A549 (cell line): ENCODE measurements around the gene HAUS8. TPM values are rescaled to one million over a fixed set of nuclear protein-coding genes. Genes with fewer than 3 reads are reported as not detected.

ENCODE experiments used
- ATAC-seq, 2 experiments: fragments of 200-7000 bp in 1 of 2; fragments of >200 bp in 1 of 2; cut with Nextera tagmentation in 1 of 2; cut with Tn5 transposase in 1 of 2; 3 replicates each; pipeline versions ENCODE4 v1.8.0 to v1.9.1; 2018 to 2020; ENCODE audit warnings: mild to moderate bottlenecking in 1 of 2, moderate library complexity in 1 of 2
- CTCF ChIA-PET: fragments of 300-600 bp; sonication (Branson Sonifier 250); formaldehyde crosslinking; extraction: SDS; loops from one replicate; lab custom pipeline; 2021; ENCODE audit warnings: antibody characterized with exemption, inconsistent platforms; lab: Yijun Ruan, JAX
- POLR2A ChIA-PET: fragments of 350-600 bp; formaldehyde crosslinking; extraction: SDS; loops from one replicate; lab custom pipeline; 2021; ENCODE audit warnings: antibody characterized with exemption, inconsistent platforms; lab: Yijun Ruan, JAX
- DNase-seq, 2 experiments: peaks; one replicate each; pipeline versions ENCODE4 v3.0.0 to v3.0.0-alpha.2; 2011 to 2016; ENCODE audit warnings: low read depth in 1 of 2, low spot score in 1 of 2
- FAIRE-seq: peaks from 2 replicates; lab custom pipeline; 2011; peaks lifted over from hg19 to GRCh38; lab: Jason Lieb, UNC
- H3K27ac ChIP-seq, 2 experiments: fragments of >200 bp; sonication (Bioruptor Twin); formaldehyde crosslinking; 3 replicates each; pipeline ENCODE4 v1.5.1; 2016 to 2017
- H3K4me1 ChIP-seq: fragments of >200 bp; sonication (Bioruptor Twin); formaldehyde crosslinking; 3 replicates; pipeline ENCODE4 v1.6.1; 2016
- H3K4me2 ChIP-seq: fragments of >200 bp; sonication (Bioruptor Twin); formaldehyde crosslinking; 3 replicates; pipeline ENCODE4 v1.6.1; 2016
- H3K4me3 ChIP-seq: fragments of >200 bp; sonication (Bioruptor Twin); formaldehyde crosslinking; 3 replicates; pipeline ENCODE4 v1.5.1; 2016
- H3K9me3 ChIP-seq: fragments of >200 bp; sonication (Bioruptor Twin); formaldehyde crosslinking; 3 replicates; pipeline ENCODE4 v1.6.1; 2016
- ATOH8 ChIP-seq: fragments of 250-450 bp; sonication (Bioruptor Pico); IDR thresholded peaks from 2 replicates; pipeline ENCODE4 v1.5.0; 2020; ENCODE audit warnings: low read depth, mild to moderate bottlenecking, moderate library complexity
- BCL3 ChIP-seq: fragments of >200 bp; sonication (Bioruptor Twin); formaldehyde crosslinking; IDR thresholded peaks from 3 replicates; pipeline ENCODE4 v1.6.1; 2016
- CEBPB ChIP-seq, 2 experiments: fragments of >200 bp in 1 of 2; sonication (Bioruptor Twin) in 1 of 2; formaldehyde crosslinking in 1 of 2; IDR thresholded peaks; 2 replicates each; pipeline ENCODE4 v1.6.1; 2012 to 2016
- CHD2 ChIP-seq: fragments of 150-350 bp; IDR thresholded peaks from 2 replicates; pipeline ENCODE4 v1.6.1; 2014; ENCODE audit warnings: low read length; ENCODE audit not compliant: partially characterized antibody
- EHF ChIP-seq: fragments of 250-450 bp; sonication (Bioruptor Pico); IDR thresholded peaks from 2 replicates; pipeline ENCODE4 v1.5.0; 2020; ENCODE audit warnings: mild to moderate bottlenecking
- ELK1 ChIP-seq: fragments of 150-350 bp; IDR thresholded peaks from 2 replicates; pipeline ENCODE4 v1.6.1; 2014; ENCODE audit warnings: low read depth, mild to moderate bottlenecking, low read length
- HDAC2 ChIP-seq: fragments of 200-600 bp; sonication (generic); IDR thresholded peaks from 2 replicates; pipeline ENCODE4 v1.6.1; 2016
- HEYL ChIP-seq: fragments of 250-450 bp; sonication (Bioruptor Pico); IDR thresholded peaks from 2 replicates; pipeline ENCODE4 v1.8.0; 2021; ENCODE audit warnings: mild to moderate bottlenecking, moderate library complexity
- HOXB13 ChIP-seq: fragments of 250-450 bp; sonication (Bioruptor Pico); IDR thresholded peaks from 2 replicates; pipeline ENCODE4 v1.5.0; 2020; ENCODE audit warnings: low read depth, mild to moderate bottlenecking, moderate library complexity
- JUN ChIP-seq, 2 experiments: fragments of >200 bp; sonication (Bioruptor Twin); formaldehyde crosslinking; IDR thresholded peaks; 2 replicates in 1 of 2; 3 replicates in 1 of 2; pipeline ENCODE4 v1.6.1; 2016 to 2017
- JUNB ChIP-seq: fragments of >200 bp; sonication (Bioruptor Twin); formaldehyde crosslinking; IDR thresholded peaks from 2 replicates; pipeline ENCODE4 v1.6.1; 2016
- KDM1A ChIP-seq: fragments of 200-600 bp; sonication (generic); IDR thresholded peaks from 2 replicates; pipeline ENCODE4 v1.6.1; 2016; ENCODE audit warnings: low read depth, mild to moderate bottlenecking
- NFE2L2 ChIP-seq: fragments of 150-350 bp; conservative IDR thresholded peaks from 2 replicates; pipeline ENCODE4 v1.6.1; 2014; ENCODE audit warnings: low read length
- PBX3 ChIP-seq: IDR thresholded peaks from 2 replicates; pipeline ENCODE4 v1.6.1; 2012
- PHF8 ChIP-seq: fragments of 200-600 bp; sonication (generic); IDR thresholded peaks from 2 replicates; pipeline ENCODE4 v1.6.1; 2016; ENCODE audit warnings: low read depth, mild to moderate bottlenecking, antibody characterized with exemption, moderate library complexity, borderline replicate concordance
- RAD21 ChIP-seq, 2 experiments: fragments of >200 bp in 1 of 2; sonication (Bioruptor Twin) in 1 of 2; formaldehyde crosslinking in 1 of 2; IDR thresholded peaks in 1 of 2; conservative IDR thresholded peaks in 1 of 2; 2 replicates in 1 of 2; 3 replicates in 1 of 2; pipeline ENCODE4 v1.6.1; 2012 to 2018; ENCODE audit warnings: inconsistent platforms in 1 of 2
- RARB ChIP-seq: fragments of 250-450 bp; sonication (Bioruptor Pico); IDR thresholded peaks from 2 replicates; pipeline ENCODE4 v1.8.0; 2021; ENCODE audit warnings: mild to moderate bottlenecking, moderate library complexity
- RCOR1 ChIP-seq: fragments of 150-350 bp; IDR thresholded peaks from 2 replicates; pipeline ENCODE4 v1.6.1; 2014; ENCODE audit warnings: antibody characterized with exemption, low read length, low read depth
- RNF2 ChIP-seq: fragments of 200-600 bp; sonication (generic); IDR thresholded peaks from 2 replicates; pipeline ENCODE4 v1.6.1; 2016; ENCODE audit warnings: low read depth, mild to moderate bottlenecking, antibody characterized with exemption, moderate library complexity, borderline replicate concordance
- SREBF2 ChIP-seq: fragments of 450-650 bp; IDR thresholded peaks from 2 replicates; pipeline ENCODE4 v1.6.1; 2014; ENCODE audit warnings: mild to moderate bottlenecking, moderate library complexity
- TP53 ChIP-seq: fragments of 250-450 bp; sonication (Bioruptor Pico); IDR thresholded peaks from 2 replicates; pipeline ENCODE4 v1.5.0; 2021; ENCODE audit warnings: mild to moderate bottlenecking, moderate library complexity
- WGBS: methylation state at CpG from one replicate; pipeline ENCODE4 v1.1.6; 2017; ENCODE audit errors: missing lambda C conversion rate; 5-methylcytosine and 5-hydroxymethylcytosine counted together
- polyA plus RNA-seq, 4 experiments: library from polyadenylated mRNA; depleted of rRNA in 3 of 4; stranded (reverse); fragments of >200 nt; fragmentation: RNase III in 1 of 4; extraction: RNeasy Plus Mini Kit Qiagen cat#74134 plus additional on column Dnase treatment in 1 of 4; gene quantifications; 2 replicates in 3 of 4; 3 replicates in 1 of 4; pipeline ENCODE4 v1.2.3, GENCODE V29; 2011 to 2017
- TF ChIP-seq, protein P1 (sequence below): IDR thresholded peaks from 2 replicates; pipeline ENCODE4 v1.6.1; 2012

Gene HAUS8
- polyA plus RNA-seq, 2 of the 4 experiments (the other 2 are of a cell fraction), result 15.1 to 16.2 TPM

DNA sequence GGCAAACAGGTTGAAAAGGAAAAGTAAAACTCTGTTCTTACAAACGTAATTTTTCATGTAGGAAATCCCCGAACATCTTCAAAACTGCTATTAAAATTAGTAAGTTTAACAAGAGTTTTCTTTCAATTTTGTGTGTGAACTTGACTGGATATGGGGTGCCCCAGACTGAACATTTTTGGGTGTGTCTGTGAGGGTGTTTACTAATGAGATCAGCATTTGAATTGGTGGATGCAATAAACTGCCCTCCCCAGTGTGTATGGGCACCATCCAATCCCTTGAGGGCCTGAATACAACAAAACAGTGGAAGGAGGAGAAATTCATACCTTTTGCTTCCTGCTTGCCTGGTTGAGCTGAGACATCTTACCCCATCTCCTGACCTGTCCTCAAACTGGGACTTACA, 11.8 kb downstream of the HAUS8 start:
- ATAC-seq (no peak), DNase-seq (no peak)
- no peak overlapping the region for H3K4me2 ChIP-seq
- WGBS, result 87% methylated on average over 2 of the region's 2 CpGs
- H3K4me1 ChIP-seq, result no peaks in the 10 kb centered on the region
- H3K27ac ChIP-seq, result no peak overlapping the region
- TF ChIP-seq KDM1A (no peak), HDAC2 (no peak), TP53 (CRISPR knock-in tag) (no peak), NFE2L2 (no peak), JUNB (no peak), RARB (no peak), JUN (IDR thresholded peaks at IDR 0.05) (no peak), PBX3 (no peak), ELK1 (no peak)
- TF ChIP-seq, all 56 proteins: peak for 0
- no peaks in the 10 kb centered on the region for H3K9me3 ChIP-seq
- POLR2A ChIA-PET, result no interaction called here
- CTCF ChIA-PET, result interaction anchor here (1.0 to 1.9 kb wide), 2 partner anchors 11 to 197 kb away, joined by 3 to 8 read pairs; no protein-coding TSS in a partner anchor
- FAIRE-seq, result no peak
- H3K4me3 ChIP-seq, result no peak overlapping the region

DNA sequence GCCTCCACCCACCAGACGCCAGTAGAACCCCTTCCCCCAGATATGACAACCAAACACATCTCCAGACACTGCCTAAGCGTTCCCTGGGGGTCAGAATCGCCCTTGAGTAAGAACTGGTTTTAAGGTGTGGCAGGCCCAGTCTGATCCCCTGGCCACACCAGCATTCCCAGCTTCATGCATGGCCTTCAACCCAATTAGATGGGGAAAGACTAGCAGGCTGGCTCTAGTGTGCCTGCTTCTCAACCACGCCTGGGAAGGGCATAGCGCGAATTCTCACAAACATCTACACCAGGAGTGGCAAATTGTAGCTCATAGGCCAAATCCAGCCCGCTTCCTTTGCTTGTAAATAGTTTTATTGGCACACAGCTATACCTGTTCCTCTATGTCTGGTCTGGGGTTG, 13.6 kb downstream of the HAUS8 start:
- 96% methylated on average over 7 of the region's 7 CpGs for WGBS
- FAIRE-seq (no peak), ATAC-seq (no peak), DNase-seq (no peak)
- TF ChIP-seq CHD2 (no peak), HEYL (no peak), ELK1 (no peak), HOXB13 (CRISPR knock-in tag) (no peak), JUN (IDR thresholded peaks at IDR 0.05) (no peak), EHF (CRISPR knock-in tag) (no peak), BCL3 (no peak), ATOH8 (no peak), RCOR1 (no peak), PHF8 (no peak), CEBPB (IDR thresholded peaks at IDR 0.05) (no peak), RNF2 (no peak), NFE2L2 (no peak), SREBF2 (no peak), RAD21 (conservative IDR thresholded peaks at IDR 0.05 in 1 of 2, IDR thresholded peaks at IDR 0.05 in 1 of 2) (no peak), TP53 (CRISPR knock-in tag) (no peak)
- TF ChIP-seq, protein P1, sequence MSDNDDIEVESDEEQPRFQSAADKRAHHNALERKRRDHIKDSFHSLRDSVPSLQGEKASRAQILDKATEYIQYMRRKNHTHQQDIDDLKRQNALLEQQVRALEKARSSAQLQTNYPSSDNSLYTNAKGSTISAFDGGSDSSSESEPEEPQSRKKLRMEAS, result no peak
- H3K27ac ChIP-seq, result no peak overlapping the region
- H3K4me1 ChIP-seq, result no peaks in the 10 kb centered on the region
- no peak overlapping the region for H3K4me3 ChIP-seq
- CTCF ChIA-PET, result interaction anchor here (0.6 to 1.4 kb wide), 4 partner anchors 9 to 290 kb away, joined by 3 to 7 read pairs (median 3); no protein-coding TSS in a partner anchor
- no peak overlapping the region for H3K4me2 ChIP-seq
- H3K9me3 ChIP-seq, result no peaks in the 10 kb centered on the region
- POLR2A ChIA-PET, result no interaction called here
